Measurements from ENCODE around the gene MAP3K1.

GRCh38 chr5:56802205-56802604, 13.1 kb upstream of the MAP3K1 start:
- TF ChIP-seq POLR2A (IDR thresholded peaks at IDR 0.05) = no peak
- no peak for TF ChIP-seq CTCF (IDR thresholded peaks at IDR 0.05)

Measured in heart left ventricle (tissue), 13 donors.